NCI-H446 treated with DMSO at 0.1 percent for 48 hours (cell line): Measurements from ENCODE around the gene NQO1.
"Not testable (repeated sequence)": the region's sequence is repeated elsewhere in the genome, so short reads cannot be mapped to it uniquely, and the experiment has no call there.

Experiments
- DNase-seq: peaks from one replicate; lab custom pipeline; 2025; lab: John Stamatoyannopoulos, UW

The NQO1 gene

GRCh38 chr16:69726313-69727060, at the start of gene NQO1:
NQO1 (minus strand) TSS chr16:69726560; CDS start chr16:69726439, 121 bp downstream.
- no peak for DNase-seq

- no peak for DNase-seq
Measured at GRCh38 chr16:69775563-69775962, 49.2 kb upstream of the NQO1 start.

- DNase-seq, result no peak
Measured at GRCh38 chr16:69773260-69773947, 47.0 kb upstream of the NQO1 start.

GRCh38 chr16:69771651-69771967, 45.2 kb upstream of the NQO1 start:
- no peak for DNase-seq

- DNase-seq, result no peak
Measured at GRCh38 chr16:69769404-69769803, 43.0 kb upstream of the NQO1 start.

- DNase-seq, result no peak
Measured at GRCh38 chr16:69768666-69769065, 42.3 kb upstream of the NQO1 start.

- no peak for DNase-seq
Measured at GRCh38 chr16:69767459-69768229, 41.3 kb upstream of the NQO1 start.

GRCh38 chr16:69763599-69763942, 37.2 kb upstream of the NQO1 start:
- DNase-seq, result no peak

- no peak for DNase-seq
Measured at GRCh38 chr16:69762814-69763598, 36.6 kb upstream of the NQO1 start.

- peak; percentile 14 for DNase-seq
Measured at GRCh38 chr16:69761983-69762813, 35.8 kb upstream of the NQO1 start, which contains the start of gene WWP2. WWP2 (plus strand) TSS chr16:69762332; CDS start chr16:69787011, 24,679 bp downstream.

- not testable (repeated sequence) for DNase-seq
Measured at GRCh38 chr16:69757375-69757774, 31.0 kb upstream of the NQO1 start.

GRCh38 chr16:69756705-69757104, 30.3 kb upstream of the NQO1 start:
- DNase-seq, result no peak

- DNase-seq, result peak; percentile 80
Measured at GRCh38 chr16:69754469-69755310, 28.3 kb upstream of the NQO1 start, which contains the start of gene NOB1. NOB1 (minus strand) TSS chr16:69754926; CDS start chr16:69754910, 16 bp downstream.

- no peak for DNase-seq
Measured at GRCh38 chr16:69754143-69754468, 27.7 kb upstream of the NQO1 start.

GRCh38 chr16:69748694-69749345, 22.5 kb upstream of the NQO1 start:
- no peak for DNase-seq

GRCh38 chr16:69747115-69747514, 20.8 kb upstream of the NQO1 start:
- DNase-seq, result no peak

GRCh38 chr16:69745959-69746358, 19.6 kb upstream of the NQO1 start:
- DNase-seq, result no peak

GRCh38 chr16:69745232-69745612, 18.9 kb upstream of the NQO1 start:
- no peak for DNase-seq

- DNase-seq, result no peak
Measured at GRCh38 chr16:69744363-69745231, 18.2 kb upstream of the NQO1 start.
